MCF 10A (cell line): ENCODE data around the gene CACNA1H. TPM values are rescaled to one million over a fixed set of nuclear protein-coding genes. Genes with fewer than 3 reads are reported as not detected.

ENCODE experiments used
- Bru-seq: library from RNA; stranded (reverse); fragments of 400-500 nt; gene quantifications from one replicate; lab custom pipeline; 2021; lab: Mats Ljungman, UMichigan
- BruChase-seq, 2 experiments: library from RNA; stranded (reverse); fragments of 400-500 nt; gene quantifications; one replicate each; lab custom pipeline; 2021; lab: Mats Ljungman, UMichigan
- BruUV-seq: library from RNA; stranded (reverse); fragments of 400-500 nt; replicated peaks from 2 replicates; lab custom pipeline; 2021; lab: Mats Ljungman, UMichigan
- CTCF ChIA-PET: fragments of 300-600 bp; sonication (Branson Sonifier 250); formaldehyde crosslinking; extraction: SDS; loops from one replicate; lab custom pipeline; 2021; ENCODE audit warnings: antibody characterized with exemption, inconsistent platforms; lab: Yijun Ruan, JAX
- POLR2A ChIA-PET: fragments of 300-600, 350-650 bp; sonication (Branson Sonifier 250); formaldehyde crosslinking; extraction: SDS; loops from one replicate; lab custom pipeline; 2020; ENCODE audit warnings: antibody characterized with exemption, inconsistent platforms; lab: Yijun Ruan, JAX
- DNase-seq: peaks from one replicate; pipeline ENCODE4 v3.0.0-alpha.2; 2018; ENCODE audit not compliant: unreplicated experiment
- H3K27ac Mint-ChIP-seq: one replicate; pipeline ENCODE4 v1.8.0; 2022; ENCODE audit warnings: mild to moderate bottlenecking, low read depth, mixed read lengths; ENCODE audit not compliant: unreplicated experiment
- H3K27me3 Mint-ChIP-seq: one replicate; pipeline ENCODE4 v1.8.0; 2022; ENCODE audit warnings: mixed read lengths; ENCODE audit not compliant: insufficient read depth, unreplicated experiment
- H3K36me3 Mint-ChIP-seq: one replicate; pipeline ENCODE4 v1.8.0; 2022; ENCODE audit warnings: mild to moderate bottlenecking, moderate library complexity, mixed read lengths; ENCODE audit not compliant: insufficient read depth, unreplicated experiment
- H3K4me1 Mint-ChIP-seq: one replicate; pipeline ENCODE4 v1.8.0; 2022; ENCODE audit warnings: mixed read lengths; ENCODE audit not compliant: insufficient read depth, unreplicated experiment
- H3K4me3 Mint-ChIP-seq: one replicate; pipeline ENCODE4 v1.8.0; 2022; ENCODE audit warnings: mild to moderate bottlenecking, moderate library complexity, mixed read lengths; ENCODE audit not compliant: unreplicated experiment
- H3K9me3 Mint-ChIP-seq: one replicate; pipeline ENCODE4 v1.8.0; 2022; ENCODE audit warnings: mixed read lengths; ENCODE audit not compliant: unreplicated experiment
- intact Hi-C: fragments of 100-400 bp; cut with micrococcal nuclease; formaldehyde crosslinking; loops from 2 replicates; pipeline ENCODE4 v1.14.1; 2022
- long read RNA-seq: library from polyadenylated mRNA; stranded (forward); transcript quantifications from one replicate; pipeline ENCODE4 v2.0.0, GENCODE V29; 2022
- total RNA-seq: library from RNA; stranded (reverse); gene quantifications from 2 replicates; pipeline ENCODE4 v1.2.3, GENCODE V29; 2022
- TF ChIP-seq, protein P1 (sequence below): fragments of 200-600 bp; IDR thresholded peaks from one replicate; pipeline ENCODE4 v1.8.0; 2022; ENCODE audit warnings: antibody characterized with exemption, mild to moderate bottlenecking; ENCODE audit not compliant: unreplicated experiment

Gene CACNA1H
- total RNA-seq = not detected in 2 replicates
- not detected for Bru-seq, nascent RNA
- BruChase-seq, experiment 1, labeled RNA remaining after a 6-hour chase = not detected
- BruChase-seq, experiment 2, labeled RNA remaining after a 2-hour chase = percentile 1 among the genes with signal in this experiment
- long read RNA-seq = 0 reads

GRCh38 chr16:1152651-1153259 lies at the start of gene CACNA1H:
CACNA1H (plus strand) TSS chr16:1153106; CDS start chr16:1153738, 632 bp downstream.
- DNase-seq = no peak
- Mint-ChIP-seq H3K4me3 (no peak within 1 kb of the TSS), H3K27me3 (no peaks in the 10 kb centered on the region), H3K4me1 (no peaks in the 10 kb centered on the region), H3K9me3 (no peaks in the 10 kb centered on the region), H3K36me3 (no peaks in the 10 kb centered on the region), H3K27ac (no peak within 1 kb of the TSS)
- intact Hi-C loops = no loop called here
- TF ChIP-seq, protein P1, sequence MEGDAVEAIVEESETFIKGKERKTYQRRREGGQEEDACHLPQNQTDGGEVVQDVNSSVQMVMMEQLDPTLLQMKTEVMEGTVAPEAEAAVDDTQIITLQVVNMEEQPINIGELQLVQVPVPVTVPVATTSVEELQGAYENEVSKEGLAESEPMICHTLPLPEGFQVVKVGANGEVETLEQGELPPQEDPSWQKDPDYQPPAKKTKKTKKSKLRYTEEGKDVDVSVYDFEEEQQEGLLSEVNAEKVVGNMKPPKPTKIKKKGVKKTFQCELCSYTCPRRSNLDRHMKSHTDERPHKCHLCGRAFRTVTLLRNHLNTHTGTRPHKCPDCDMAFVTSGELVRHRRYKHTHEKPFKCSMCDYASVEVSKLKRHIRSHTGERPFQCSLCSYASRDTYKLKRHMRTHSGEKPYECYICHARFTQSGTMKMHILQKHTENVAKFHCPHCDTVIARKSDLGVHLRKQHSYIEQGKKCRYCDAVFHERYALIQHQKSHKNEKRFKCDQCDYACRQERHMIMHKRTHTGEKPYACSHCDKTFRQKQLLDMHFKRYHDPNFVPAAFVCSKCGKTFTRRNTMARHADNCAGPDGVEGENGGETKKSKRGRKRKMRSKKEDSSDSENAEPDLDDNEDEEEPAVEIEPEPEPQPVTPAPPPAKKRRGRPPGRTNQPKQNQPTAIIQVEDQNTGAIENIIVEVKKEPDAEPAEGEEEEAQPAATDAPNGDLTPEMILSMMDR = no peak
- BruUV-seq = no TSS peak
- ChIA-PET CTCF (no interaction called here), POLR2A (no interaction called here)

DNA sequence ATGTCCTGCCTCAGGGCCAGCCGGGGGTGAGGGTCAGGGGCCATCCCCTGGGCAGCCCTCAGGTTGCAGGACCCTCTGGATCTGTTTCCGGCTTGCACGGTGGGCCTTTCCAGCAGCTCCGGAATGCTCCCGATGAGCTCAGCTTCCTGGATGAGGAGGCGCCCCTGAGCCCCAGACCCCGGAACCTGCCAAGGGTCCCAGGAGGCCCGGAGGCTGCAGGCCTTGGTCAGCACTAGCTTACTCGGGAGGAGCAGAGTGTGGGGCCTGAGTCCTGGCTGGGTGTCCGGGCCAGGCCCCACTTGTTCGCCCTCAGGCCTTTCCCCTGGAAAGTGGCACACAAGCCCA lies 49.3 kb upstream of the CACNA1H start:
- Mint-ChIP-seq H3K4me1 (no peaks in the 10 kb centered on the region), H3K27me3 (peaks cover 48% of the 10 kb centered on the region), H3K27ac (no peak overlapping the region), H3K36me3 (no peaks in the 10 kb centered on the region), H3K9me3 (no peaks in the 10 kb centered on the region), H3K4me3 (no peak overlapping the region)
- BruUV-seq = no TSS peak
- TF ChIP-seq, protein P1 = no peak
- DNase-seq = no peak
- ChIA-PET CTCF (interaction anchor here (0.6 to 1.2 kb wide), 13 partner anchors 15 to 361 kb away, joined by 3 to 7 read pairs (median 3); no protein-coding TSS in a partner anchor), POLR2A (no interaction called here)
- intact Hi-C loops = loop anchor here (1.0 kb wide), 1 partner anchor 46 kb away; no protein-coding TSS in a partner anchor

GRCh38 chr16:1105888-1106620 lies 46.9 kb upstream of the CACNA1H start:
- Mint-ChIP-seq H3K9me3 (no peaks in the 10 kb centered on the region), H3K4me3 (no peak overlapping the region), H3K27me3 (peaks cover 72% of the 10 kb centered on the region), H3K36me3 (no peaks in the 10 kb centered on the region), H3K27ac (no peak overlapping the region), H3K4me1 (no peaks in the 10 kb centered on the region)
- no TSS peak for BruUV-seq
- ChIA-PET CTCF (interaction anchor here (0.6 to 1.2 kb wide), 6 partner anchors 18 to 398 kb away, joined by 3 to 5 read pairs (median 3); no protein-coding TSS in a partner anchor), POLR2A (no interaction called here)
- peak; percentile 63 for DNase-seq
- TF ChIP-seq, protein P1 = peak; percentile 98
- intact Hi-C loops = loop anchor here (2.0 kb wide), 1 partner anchor 89 kb away; no protein-coding TSS in a partner anchor

DNA sequence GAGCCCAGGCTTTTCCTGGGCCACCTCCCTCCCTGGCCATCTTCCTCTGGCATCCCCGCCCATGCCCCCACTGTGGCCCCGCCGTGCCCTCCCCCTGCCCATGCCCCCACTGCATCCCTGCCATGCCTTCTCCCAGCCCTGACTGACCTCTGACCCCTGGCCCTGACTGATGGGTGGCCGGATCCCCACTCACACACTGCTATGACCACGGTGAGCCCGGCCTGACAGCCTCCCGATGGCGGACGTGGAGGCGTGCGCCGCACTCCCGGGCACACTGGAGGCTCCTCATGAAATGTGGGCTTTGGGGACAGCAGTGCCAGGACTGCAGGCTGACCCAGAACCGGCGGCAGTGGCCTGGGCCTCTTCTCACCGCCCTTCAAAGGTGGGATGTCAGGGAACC lies 46.2 kb upstream of the CACNA1H start:
- no TSS peak for BruUV-seq
- ChIA-PET CTCF (interaction anchor here (0.6 to 1.2 kb wide), 7 partner anchors 33 to 398 kb away, joined by 3 read pairs; no protein-coding TSS in a partner anchor), POLR2A (interaction anchor here (0.5 kb wide), 1 partner anchor 322 kb away, joined by 3 read pairs; no protein-coding TSS in a partner anchor)
- DNase-seq = no peak
- intact Hi-C loops = loop anchor here (2.0 kb wide), 1 partner anchor 88 kb away; no protein-coding TSS in a partner anchor
- Mint-ChIP-seq H3K9me3 (no peaks in the 10 kb centered on the region), H3K36me3 (no peaks in the 10 kb centered on the region), H3K4me1 (no peaks in the 10 kb centered on the region), H3K27me3 (peaks cover 74% of the 10 kb centered on the region), H3K4me3 (no peak overlapping the region), H3K27ac (no peak overlapping the region)
- TF ChIP-seq, protein P1 = no peak
